Upper lobe of left lung (tissue), 6 donors: ENCODE results near the gene PPDPF. TPM values are rescaled to one million over a fixed set of nuclear protein-coding genes. Genes with fewer than 3 reads are reported as not detected.
A peak's percentile ranks its signal among the peaks of the same experiment; 100 is the strongest.

Source experiments
- ATAC-seq, 2 donors: fragments of 200-7000 bp; cut with Tn5 transposase; one replicate each; pipeline ENCODE4 v1.9.1; 2022; ENCODE audit warnings: mild to moderate bottlenecking in 2 of 2, moderate library complexity in 2 of 2; ENCODE audit not compliant: low FRiP score in 2 of 2
- DNase-seq, 2 donors: peaks; one replicate each; pipeline ENCODE4 v3.0.0-alpha.2; 2019 to 2020
- H3K27ac ChIP-seq, 4 donors: fragments of 200-600 bp; sonication (generic); one replicate each; pipeline ENCODE4 v1.5.1; 2016 to 2019
- H3K27me3 ChIP-seq, 4 donors: fragments of 200-600 bp; sonication (generic); one replicate each; pipeline ENCODE4 v1.5.1; 2017 to 2019
- H3K36me3 ChIP-seq, 4 donors: fragments of 200-600 bp; sonication (generic); one replicate each; pipeline ENCODE4 v1.5.1; 2016 to 2019
- H3K4me1 ChIP-seq, 4 donors: fragments of 200-600 bp; sonication (generic); one replicate each; pipeline ENCODE4 v1.5.1; 2018 to 2019
- H3K4me3 ChIP-seq, 4 donors: fragments of 200-600 bp; sonication (generic); one replicate each; pipeline ENCODE4 v1.5.1; 2017 to 2019; ENCODE audit warnings: mild to moderate bottlenecking in 2 of 4, moderate library complexity in 1 of 4
- H3K9me3 ChIP-seq, 4 donors: fragments of 200-600 bp; sonication (generic); one replicate each; pipeline ENCODE4 v1.5.1; 2018 to 2019
- CTCF ChIP-seq, 6 experiments: fragments of 450-650 bp in 4 of 6; fragments of 200-600 bp in 2 of 6; sonication (generic) in 2 of 6; IDR thresholded peaks; one replicate each; pipeline ENCODE4 v1.5.1; 2016 to 2019; ENCODE audit warnings: antibody characterized with exemption in 6 of 6
- EP300 ChIP-seq, 4 donors: sonication (generic); formaldehyde crosslinking; IDR thresholded peaks; one replicate each; pipeline ENCODE4 v1.5.1; 2017; ENCODE audit warnings: antibody characterized with exemption in 4 of 4, control low read depth in 2 of 4
- POLR2A ChIP-seq, 4 donors: fragments of 450-650 bp; IDR thresholded peaks; one replicate each; pipeline ENCODE4 v1.5.1; 2016 to 2017; ENCODE audit warnings: antibody characterized with exemption in 4 of 4, mild to moderate bottlenecking in 2 of 4
- POLR2AphosphoS5 ChIP-seq, 2 donors: sonication (generic); formaldehyde crosslinking; IDR thresholded peaks; one replicate each; pipeline ENCODE4 v1.5.1; 2017; ENCODE audit warnings: antibody characterized with exemption in 2 of 2
- WGBS, 2 donors: methylation state at CpG; one replicate each; pipeline ENCODE4 v1.1.5; 2017 to 2018; 5-methylcytosine and 5-hydroxymethylcytosine counted together
- total RNA-seq, 6 donors: library from RNA; depleted of rRNA in 4 of 6; stranded (reverse); fragments of >200 nt in 4 of 6; gene quantifications; one replicate each; pipeline versions ENCODE4 v1.1.0 to v1.2.1, GENCODE V29; 2016 to 2021
- donor health status: DM: no; HTN: no; CAD: no; lungs with moderate emphysema.
- donor health status: DM: no; HTN: yes; CAD: no; lungs with severe emphysema.

Gene PPDPF
- total RNA-seq, 6 donors from 2014 or later = 91.1 to 468 (median 416) TPM

DNA sequence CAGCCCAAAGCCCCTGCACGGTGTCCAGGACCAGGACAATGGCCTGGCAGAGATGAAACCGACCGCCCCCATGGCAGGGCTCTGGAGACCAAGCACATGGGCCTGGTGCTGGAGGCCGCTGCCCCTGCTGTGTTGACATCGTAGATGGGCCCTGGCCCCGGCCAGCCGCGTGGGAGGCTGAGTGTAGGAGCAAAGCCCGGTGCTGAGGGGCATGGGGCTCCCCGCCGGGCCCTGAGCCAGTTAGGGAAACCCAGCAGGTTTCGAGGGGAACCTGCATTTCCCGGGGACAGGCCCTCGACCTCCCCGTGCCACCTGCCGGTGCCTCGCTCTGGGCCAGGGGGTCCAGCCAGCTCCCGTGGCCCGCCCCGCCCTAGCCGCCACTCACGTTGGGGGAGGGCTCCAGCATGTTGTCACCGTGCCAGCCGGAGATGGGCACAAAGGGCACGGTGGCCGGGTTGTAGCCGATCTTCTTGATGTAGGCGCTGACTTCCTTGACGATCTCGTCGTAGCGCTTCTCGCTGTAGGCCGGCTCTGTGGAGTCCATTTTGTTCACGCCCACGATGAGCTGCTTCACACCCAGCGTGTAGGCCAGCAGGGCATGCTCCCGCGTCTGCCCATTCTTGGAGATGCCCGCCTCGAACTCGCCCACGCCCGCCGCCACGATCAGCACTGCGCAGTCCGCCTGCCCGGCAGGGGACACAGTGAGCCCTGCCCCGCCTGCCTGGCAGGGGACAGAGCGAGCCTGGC is 26.0 kb upstream of the PPDPF start:
- ATAC-seq (no peak), DNase-seq (peak in 1 of 2 donors; percentile 80)
- Histone ChIP-seq H3K9me3 (no peaks in the 10 kb centered on the region), H3K4me1 (peaks cover 21 to 34% (median 22%) of the 10 kb centered on the region in 4 donors), H3K4me3 (no peak overlapping the region), H3K36me3 (no peaks in the 10 kb centered on the region), H3K27me3 (peaks cover 0 to 39% (median 24%) of the 10 kb centered on the region in 4 donors), H3K27ac (no peak overlapping the region)
- WGBS, 2 donors = 83 to 91% methylated on average over 25 to 51 of the region's 51 CpGs
- TF ChIP-seq POLR2A (IDR thresholded peaks at IDR 0.05) = no peak
- no peak for TF ChIP-seq POLR2AphosphoS5 (IDR thresholded peaks at IDR 0.05)

DNA sequence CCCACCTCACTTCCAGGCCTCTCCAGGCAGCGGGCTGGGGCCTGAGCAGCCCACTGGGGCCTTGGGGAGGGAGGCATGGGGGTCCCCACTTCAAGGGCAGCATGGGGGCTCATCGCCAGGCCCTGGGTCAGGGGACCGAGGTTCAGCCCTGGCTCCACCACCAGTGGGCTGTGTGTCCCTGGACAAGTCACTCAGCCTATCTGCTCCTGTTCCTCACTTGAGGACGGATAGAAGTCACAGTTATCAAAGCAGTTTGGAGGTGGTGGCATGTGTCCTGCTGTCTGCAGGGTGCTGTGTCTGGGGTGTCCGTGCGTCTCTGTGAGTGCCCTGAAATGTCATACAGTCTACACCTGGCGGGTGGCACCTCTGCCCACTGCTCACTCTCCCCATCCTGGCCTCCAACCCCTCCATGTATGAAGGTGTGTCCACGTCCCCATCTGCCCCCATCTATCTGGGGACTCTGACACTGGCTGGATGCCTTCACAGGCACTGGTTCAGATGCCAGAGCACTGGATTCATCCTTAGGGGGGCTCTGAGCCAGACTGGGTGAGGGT is 25.3 kb upstream of the PPDPF start:
- DNase-seq = no peak
- peaks cover 0 to 45% (median 27%) of the 10 kb centered on the region in 4 donors for H3K27me3 ChIP-seq
- 73 to 76% methylated on average over 5 of the region's 8 CpGs for WGBS, 2 donors
- ATAC-seq = no peak
- no peaks in the 10 kb centered on the region for H3K36me3 ChIP-seq
- H3K27ac ChIP-seq = no peak overlapping the region
- H3K9me3 ChIP-seq = no peaks in the 10 kb centered on the region
- peaks cover 21 to 37% (median 23%) of the 10 kb centered on the region in 4 donors for H3K4me1 ChIP-seq
- TF ChIP-seq CTCF (IDR thresholded peaks at IDR 0.05) = no peak
- no peak for TF ChIP-seq EP300 (IDR thresholded peaks at IDR 0.05)
- TF ChIP-seq POLR2A (IDR thresholded peaks at IDR 0.05) = no peak
- no peak for TF ChIP-seq POLR2AphosphoS5 (IDR thresholded peaks at IDR 0.05)
- no peak overlapping the region for H3K4me3 ChIP-seq

DNA sequence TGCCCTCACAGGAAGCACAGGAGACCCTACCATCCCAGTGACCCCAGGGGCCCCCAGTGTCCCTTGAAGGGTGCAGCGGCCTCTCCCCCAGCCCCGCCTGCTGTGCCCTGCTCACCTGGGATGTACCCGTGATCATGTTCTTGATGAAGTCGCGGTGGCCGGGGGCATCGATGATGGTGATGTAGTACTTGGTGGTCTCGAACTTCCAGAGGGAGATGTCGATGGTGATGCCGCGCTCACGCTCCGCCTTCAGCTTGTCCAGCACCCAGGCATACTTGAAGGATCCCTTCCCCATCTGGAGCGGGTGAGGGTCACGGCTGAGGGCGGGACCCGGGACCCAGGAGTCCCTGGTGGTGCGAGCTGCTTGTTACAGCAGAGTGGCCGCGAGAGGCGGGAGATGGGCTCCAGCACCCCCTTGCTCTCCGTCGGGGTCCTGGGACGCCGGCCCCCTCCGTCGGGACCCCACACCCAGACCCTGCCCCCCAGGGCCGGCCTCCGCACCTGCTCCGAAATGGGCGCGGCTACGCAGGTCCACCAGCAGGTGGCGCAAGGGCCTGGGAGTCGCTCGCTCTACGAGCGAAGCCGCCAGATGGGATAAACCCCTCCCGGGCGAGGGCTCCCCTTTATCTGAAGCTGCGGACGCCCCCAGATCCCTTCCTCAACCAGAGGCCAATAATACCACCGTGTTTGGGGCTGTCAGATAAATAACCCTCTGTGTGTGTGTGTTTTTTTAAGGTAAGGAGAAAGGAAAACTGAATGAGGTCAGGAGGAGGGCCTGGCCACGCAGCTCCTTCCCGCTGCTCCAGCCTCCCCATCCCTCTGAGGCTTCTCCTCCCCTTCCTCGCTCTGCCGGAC is 24.6 kb upstream of the PPDPF start:
- 0 to 34% methylated on average over 14 to 31 of the region's 48 CpGs for WGBS, 2 donors

GRCh38 chr20:63496596-63497120 is 23.9 kb upstream of the PPDPF start:
- DNase-seq (peak in 1 of 2 donors; percentile 63), ATAC-seq (peak in 1 of 2 donors; percentile 3)
- no peak overlapping the region for H3K27ac ChIP-seq
- H3K9me3 ChIP-seq = no peaks in the 10 kb centered on the region
- H3K4me1 ChIP-seq = peaks cover 21 to 37% (median 23%) of the 10 kb centered on the region in 4 donors
- H3K36me3 ChIP-seq = no peaks in the 10 kb centered on the region
- peaks cover 0 to 43% (median 24%) of the 10 kb centered on the region in 4 donors for H3K27me3 ChIP-seq
- 50 to 70% methylated on average over 2 to 15 of the region's 16 CpGs for WGBS, 2 donors
- H3K4me3 ChIP-seq = peak overlapping the region in 3 of 4 donors; percentile 12 to 47 (median 32)
- no peak for TF ChIP-seq POLR2AphosphoS5 (IDR thresholded peaks at IDR 0.05)
- no peak for TF ChIP-seq POLR2A (IDR thresholded peaks at IDR 0.05)
- no peak for TF ChIP-seq CTCF (IDR thresholded peaks at IDR 0.05)
- TF ChIP-seq EP300 (IDR thresholded peaks at IDR 0.05) = no peak

More for the DNA sequence above, 24.6 kb upstream of the PPDPF start:
- TF ChIP-seq EP300 (IDR thresholded peaks at IDR 0.05) (no peak), CTCF (IDR thresholded peaks at IDR 0.05) (peak; percentile 90 to 96 (median 90))
- peak; percentile 67 to 89 for DNase-seq
- Histone ChIP-seq H3K9me3 (no peaks in the 10 kb centered on the region), H3K4me1 (peaks cover 21 to 37% (median 23%) of the 10 kb centered on the region in 4 donors), H3K4me3 (peak overlapping the region in 3 of 4 donors; percentile 12 to 47 (median 32)), H3K27me3 (peaks cover 0 to 45% (median 23%) of the 10 kb centered on the region in 4 donors), H3K36me3 (no peaks in the 10 kb centered on the region), H3K27ac (no peak overlapping the region)
- peak; percentile 44 to 73 for ATAC-seq
